Adrenal gland (tissue), 5 donors: Measurements from ENCODE around the gene ALG9.

Experiments
- POLR2A ChIP-seq, 2 donors: fragments of 450-650 bp; IDR thresholded peaks; one replicate each; pipeline ENCODE4 v1.6.1; 2017; ENCODE audit warnings: antibody characterized with exemption in 2 of 2, mild to moderate bottlenecking in 2 of 2, moderate library complexity in 1 of 2
- TF ChIP-seq, protein P1 (sequence below), 6 experiments: fragments of 450-650 bp in 4 of 6; fragments of 200-600 bp in 2 of 6; sonication (generic) in 1 of 6; IDR thresholded peaks; 1 replicate in 5 of 6; 2 replicates in 1 of 6; pipeline versions ENCODE4 v1.5.1 to v1.8.0; 2016 to 2021; ENCODE audit warnings: antibody characterized with exemption in 6 of 6, mild to moderate bottlenecking in 2 of 6, moderate library complexity in 1 of 6
- donor health status: DM: no; HTN: no; CAD: no.

- TF ChIP-seq, protein P1, sequence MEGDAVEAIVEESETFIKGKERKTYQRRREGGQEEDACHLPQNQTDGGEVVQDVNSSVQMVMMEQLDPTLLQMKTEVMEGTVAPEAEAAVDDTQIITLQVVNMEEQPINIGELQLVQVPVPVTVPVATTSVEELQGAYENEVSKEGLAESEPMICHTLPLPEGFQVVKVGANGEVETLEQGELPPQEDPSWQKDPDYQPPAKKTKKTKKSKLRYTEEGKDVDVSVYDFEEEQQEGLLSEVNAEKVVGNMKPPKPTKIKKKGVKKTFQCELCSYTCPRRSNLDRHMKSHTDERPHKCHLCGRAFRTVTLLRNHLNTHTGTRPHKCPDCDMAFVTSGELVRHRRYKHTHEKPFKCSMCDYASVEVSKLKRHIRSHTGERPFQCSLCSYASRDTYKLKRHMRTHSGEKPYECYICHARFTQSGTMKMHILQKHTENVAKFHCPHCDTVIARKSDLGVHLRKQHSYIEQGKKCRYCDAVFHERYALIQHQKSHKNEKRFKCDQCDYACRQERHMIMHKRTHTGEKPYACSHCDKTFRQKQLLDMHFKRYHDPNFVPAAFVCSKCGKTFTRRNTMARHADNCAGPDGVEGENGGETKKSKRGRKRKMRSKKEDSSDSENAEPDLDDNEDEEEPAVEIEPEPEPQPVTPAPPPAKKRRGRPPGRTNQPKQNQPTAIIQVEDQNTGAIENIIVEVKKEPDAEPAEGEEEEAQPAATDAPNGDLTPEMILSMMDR (IDR thresholded peaks at IDR 0.05), result no peak
- no peak for TF ChIP-seq POLR2A (IDR thresholded peaks at IDR 0.05)
Observed at GRCh38 chr11:111837366-111837891, 34.0 kb downstream of the ALG9 start.
